Endothelial cell of umbilical vein (primary cell): ENCODE measurements around the gene NSFL1C.

Experiments used
- POLR2A ChIP-seq: IDR thresholded peaks from 2 replicates; pipeline ENCODE4 v1.6.1; 2012; ENCODE audit warnings: low read depth, mild to moderate bottlenecking, control low read depth, low read length
- TF ChIP-seq, protein P1 (sequence below), 2 donors: IDR thresholded peaks; 1 replicate in 1 of 2; 2 replicates in 1 of 2; pipeline ENCODE4 v1.5.1; 2011; ENCODE audit warnings: low read length in 2 of 2, mild to moderate bottlenecking in 2 of 2, moderate library complexity in 2 of 2, control low read depth in 1 of 2, inconsistent platforms in 1 of 2, low read depth in 1 of 2; ENCODE audit not compliant: insufficient read depth in 1 of 2; ENCODE audit errors: extremely low read depth in 1 of 2

DNA sequence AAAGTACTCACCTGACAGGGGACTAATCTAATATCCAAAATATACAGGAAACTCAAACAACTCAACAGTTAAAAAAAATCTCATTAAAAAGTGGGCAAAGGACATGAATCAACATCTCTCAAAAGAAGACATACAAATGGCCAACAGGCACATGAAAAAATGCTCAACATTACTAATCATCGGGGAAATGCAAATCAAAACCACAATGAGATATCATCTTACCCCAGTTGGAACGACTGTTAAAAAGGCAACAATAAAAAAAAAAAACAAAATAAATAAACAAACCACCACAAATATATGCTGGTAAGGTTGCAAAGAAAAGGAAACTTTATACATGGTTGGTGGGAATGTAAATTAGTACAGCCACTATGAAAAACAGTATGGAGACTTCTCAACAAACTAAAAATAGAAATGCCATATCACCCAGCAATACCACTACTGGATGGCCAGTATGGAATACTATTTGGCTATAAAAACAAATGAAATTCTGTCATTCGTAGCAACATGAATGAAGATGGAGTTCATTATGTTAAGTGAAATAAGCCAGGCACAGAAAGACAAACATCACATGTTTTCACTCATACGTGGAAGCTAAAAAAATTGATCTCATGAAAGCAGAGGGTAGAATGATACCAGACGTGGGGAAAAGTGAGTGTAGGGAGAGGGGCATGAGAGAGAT lies 17.9 kb upstream of the NSFL1C start:
- no peak for TF ChIP-seq POLR2A
- TF ChIP-seq, protein P1, sequence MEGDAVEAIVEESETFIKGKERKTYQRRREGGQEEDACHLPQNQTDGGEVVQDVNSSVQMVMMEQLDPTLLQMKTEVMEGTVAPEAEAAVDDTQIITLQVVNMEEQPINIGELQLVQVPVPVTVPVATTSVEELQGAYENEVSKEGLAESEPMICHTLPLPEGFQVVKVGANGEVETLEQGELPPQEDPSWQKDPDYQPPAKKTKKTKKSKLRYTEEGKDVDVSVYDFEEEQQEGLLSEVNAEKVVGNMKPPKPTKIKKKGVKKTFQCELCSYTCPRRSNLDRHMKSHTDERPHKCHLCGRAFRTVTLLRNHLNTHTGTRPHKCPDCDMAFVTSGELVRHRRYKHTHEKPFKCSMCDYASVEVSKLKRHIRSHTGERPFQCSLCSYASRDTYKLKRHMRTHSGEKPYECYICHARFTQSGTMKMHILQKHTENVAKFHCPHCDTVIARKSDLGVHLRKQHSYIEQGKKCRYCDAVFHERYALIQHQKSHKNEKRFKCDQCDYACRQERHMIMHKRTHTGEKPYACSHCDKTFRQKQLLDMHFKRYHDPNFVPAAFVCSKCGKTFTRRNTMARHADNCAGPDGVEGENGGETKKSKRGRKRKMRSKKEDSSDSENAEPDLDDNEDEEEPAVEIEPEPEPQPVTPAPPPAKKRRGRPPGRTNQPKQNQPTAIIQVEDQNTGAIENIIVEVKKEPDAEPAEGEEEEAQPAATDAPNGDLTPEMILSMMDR (IDR thresholded peaks at IDR 0.05; ENCODE audit: extremely low read depth in 1 of 2, insufficient read depth in 1 of 2, low read depth in 1 of 2, low read length in 2 of 2), result no peak
